Large intestine (tissue), 1 donor: ENCODE results near the gene NEUROD6. TPM values are rescaled to one million over a fixed set of nuclear protein-coding genes. Genes with fewer than 3 reads are reported as not detected.

ENCODE experiments used
- polyA plus RNA-seq: library from polyadenylated mRNA; unstranded; fragments of 120-200 nt; gene quantifications from one replicate; pipeline ENCODE4 v1.2.1, GENCODE V29; 2013

NEUROD6 gene
- polyA plus RNA-seq, 1 donor, result 1.6 TPM

Other genes with a start within 250 kb of the NEUROD6 start
- 0.25 TPM for gene ITPRID1, start 173.4 kb upstream of the NEUROD6 start, polyA plus RNA-seq